ENCODE data around the gene GRK1. TPM values are rescaled to one million over a fixed set of nuclear protein-coding genes. Genes with fewer than 3 reads are reported as not detected.

The GRK1 gene
- total and polyA plus RNA-seq, 2 of the 8 experiments (the other 6 are each of a cell fraction or from before 2014, with no cell fraction given), result 0.12 TPM; not detected in 1

GRCh38 chr13:113669755-113670341 lies 2.8 kb downstream of the GRK1 start (continued):
- no peak for TF ChIP-seq TBP (IDR thresholded peaks at IDR 0.05; ENCODE audit: low read depth, low read length)
- no peak for TF ChIP-seq ASH2L (IDR thresholded peaks at IDR 0.05; ENCODE audit: low read length)
- TF ChIP-seq CHD1 (IDR thresholded peaks at IDR 0.05; ENCODE audit: low read depth, low read length), result no peak
- TF ChIP-seq SP4 (IDR thresholded peaks at IDR 0.05; ENCODE audit: low read length), result no peak
- TF ChIP-seq ZNF274 (IDR thresholded peaks at IDR 0.05; ENCODE audit: borderline replicate concordance, extremely low read depth, low read length), result no peak
- no peak for TF ChIP-seq KDM1A (IDR thresholded peaks at IDR 0.05; ENCODE audit: borderline replicate concordance, low read length)
- no peak for TF ChIP-seq YY1 (IDR thresholded peaks at IDR 0.05; ENCODE audit: low read depth, low read length)
- TF ChIP-seq CTBP2 (IDR thresholded peaks at IDR 0.05; ENCODE audit: borderline replicate concordance, insufficient read depth, insufficient read length, low read length), result no peak
